OCI-LY1 (cell line): ENCODE results near the gene DLAT.

ENCODE experiments used
- CTCF ChIP-seq: fragments of 200-600 bp; sonication (generic), shearing (Covaris generic); IDR thresholded peaks from 2 replicates; pipeline ENCODE4 v1.5.1; 2017; ENCODE audit warnings: mild to moderate bottlenecking, antibody characterized with exemption, low read length, moderate library complexity, mixed read lengths
- EZH2 ChIP-seq: fragments of 200-600 bp; sonication (generic), shearing (Covaris generic); IDR thresholded peaks from 2 replicates; pipeline ENCODE4 v1.8.0; 2017; ENCODE audit warnings: borderline replicate concordance, mixed run types, mild to moderate bottlenecking, antibody characterized with exemption, low read length, moderate library complexity, mixed read lengths

DNA sequence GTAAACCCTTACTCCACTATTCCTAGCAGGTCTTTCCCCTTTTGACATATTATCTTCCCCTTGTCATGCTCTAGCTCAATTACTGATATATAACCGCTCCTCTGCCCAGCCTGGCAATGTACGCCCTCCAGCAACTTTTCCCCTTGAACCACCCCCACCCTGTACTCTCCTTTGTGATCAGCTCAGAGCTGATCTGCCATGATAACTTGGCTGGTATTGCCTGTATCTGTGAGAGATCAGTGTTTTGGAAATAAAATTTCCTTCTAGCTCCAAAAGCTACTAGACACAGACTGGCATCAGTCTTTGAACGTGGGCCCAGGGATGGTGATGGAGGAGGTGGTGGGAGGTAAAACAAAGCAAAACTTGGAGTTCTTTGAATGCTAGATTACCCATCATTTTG, 45.1 kb upstream of the DLAT start:
- TF ChIP-seq CTCF (no peak), EZH2 (no peak)
